Activated CD8-positive, alpha-beta memory T cell treated with anti-CD3 and anti-CD28 coated beads for 1 hour (primary cell): ENCODE results near the gene FSIP1.

Experiments
- DNase-seq, 2 donors: peaks; one replicate each; pipeline ENCODE4 v3.0.0-alpha.2; 2020; ENCODE audit warnings: low read depth in 1 of 2; ENCODE audit errors: extremely low read depth in 1 of 2

Gene FSIP1

GRCh38 chr15:39721893-39722292 is 60.7 kb downstream of the FSIP1 start:
- DNase-seq, result no peak

DNA sequence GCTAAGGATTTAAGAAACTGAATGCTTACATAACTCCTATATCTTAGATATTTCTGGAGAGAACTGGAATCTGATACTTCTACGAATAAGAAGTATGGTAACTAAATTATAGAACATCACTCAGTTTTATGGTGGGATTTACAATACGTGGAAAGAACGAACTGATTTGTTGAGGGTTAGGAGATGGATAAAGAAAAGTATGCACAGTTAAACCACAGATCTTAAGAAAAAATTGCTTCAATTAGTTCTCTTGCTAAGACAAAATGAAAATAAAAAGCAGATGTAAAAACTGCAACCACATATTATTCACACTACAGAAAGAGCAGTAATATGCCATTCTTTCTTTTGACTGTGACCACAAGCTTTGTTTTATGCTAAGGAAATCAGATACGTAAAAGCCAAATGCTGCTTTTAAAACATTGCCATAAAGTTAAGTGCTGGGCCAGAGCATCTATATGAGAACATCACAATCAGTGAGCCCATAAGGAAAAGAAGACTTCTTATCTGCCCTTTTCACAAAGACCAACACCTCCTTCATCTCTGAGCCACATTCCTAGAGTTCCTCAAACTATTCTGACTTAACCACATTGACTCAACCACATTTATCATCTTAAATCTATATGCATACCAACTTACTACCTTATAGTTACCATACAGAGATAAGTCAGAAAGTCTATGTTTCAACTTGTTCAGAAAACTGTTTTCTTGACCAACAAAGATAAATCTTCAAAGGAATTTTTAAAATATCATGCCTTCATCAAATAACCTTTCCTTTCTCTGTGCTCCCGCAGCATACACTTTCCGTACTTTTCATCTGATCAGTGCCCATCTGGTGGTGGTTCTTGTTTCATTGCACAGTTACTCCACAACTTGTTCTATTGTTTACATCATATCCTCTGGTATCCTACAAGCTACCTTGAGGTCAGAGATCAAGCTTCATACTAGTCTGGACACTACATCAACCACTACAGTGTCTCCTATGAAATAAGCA is 61.7 kb downstream of the FSIP1 start:
- no peak for DNase-seq

- DNase-seq, result no peak
These were observed 62.6 kb downstream of the FSIP1 start for GRCh38 chr15:39720081-39720480.

- DNase-seq, result no peak
These were observed 63.5 kb downstream of the FSIP1 start for GRCh38 chr15:39719109-39719508.

- no peak for DNase-seq
These were observed 65.5 kb downstream of the FSIP1 start for GRCh38 chr15:39717134-39717533.

DNA sequence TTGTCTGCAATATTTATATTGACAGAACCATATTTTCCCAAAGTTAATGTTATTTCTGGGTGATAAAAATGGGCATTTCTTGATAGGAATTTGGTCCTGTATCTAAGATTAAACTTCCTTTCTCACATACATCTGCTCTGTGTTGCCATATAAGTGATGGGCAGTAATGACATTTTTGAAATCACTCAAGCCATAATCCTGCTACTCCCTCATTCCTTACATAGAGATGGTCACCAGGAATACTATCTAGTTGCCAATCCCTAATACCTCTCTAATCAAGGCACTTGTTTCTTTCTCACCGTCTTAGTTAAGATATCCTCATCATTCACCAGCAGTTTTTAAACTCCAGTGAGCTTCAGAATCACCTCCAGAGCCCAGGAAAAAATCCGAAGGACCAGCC is 68.4 kb downstream of the FSIP1 start:
- DNase-seq, result no peak

GRCh38 chr15:39713846-39714245 is 68.8 kb downstream of the FSIP1 start:
- no peak for DNase-seq

GRCh38 chr15:39710681-39711080 is 72.0 kb downstream of the FSIP1 start:
- DNase-seq, result no peak

GRCh38 chr15:39709941-39710340 is 72.7 kb downstream of the FSIP1 start:
- DNase-seq, result no peak

GRCh38 chr15:39706206-39706605 is 76.4 kb downstream of the FSIP1 start:
- no peak for DNase-seq

- DNase-seq, result no peak
These were observed 78.0 kb downstream of the FSIP1 start for GRCh38 chr15:39704689-39705088.

DNA sequence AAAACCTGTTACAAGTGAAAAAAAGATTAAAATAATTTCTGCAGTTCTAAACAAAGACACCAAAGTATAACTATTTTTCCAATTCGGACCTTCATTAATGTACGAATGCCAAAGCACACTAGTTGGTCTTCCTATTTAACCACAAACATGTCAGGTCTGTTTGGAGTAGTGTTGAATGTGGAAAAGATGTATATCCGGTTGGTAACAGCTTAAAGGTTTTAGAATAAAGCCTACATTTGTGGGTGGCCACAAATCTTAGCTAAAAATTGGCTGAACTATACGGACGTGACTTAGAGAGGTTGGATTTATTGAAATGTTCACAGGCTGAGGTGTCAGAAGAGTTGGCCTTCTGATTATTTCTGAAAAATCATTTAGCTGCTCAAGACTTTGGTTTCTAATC is 78.4 kb downstream of the FSIP1 start:
- no peak for DNase-seq

GRCh38 chr15:39701988-39702387 is 80.7 kb downstream of the FSIP1 start:
- no peak for DNase-seq

GRCh38 chr15:39700375-39700700 is 82.3 kb downstream of the FSIP1 start:
- DNase-seq, result no peak

DNA sequence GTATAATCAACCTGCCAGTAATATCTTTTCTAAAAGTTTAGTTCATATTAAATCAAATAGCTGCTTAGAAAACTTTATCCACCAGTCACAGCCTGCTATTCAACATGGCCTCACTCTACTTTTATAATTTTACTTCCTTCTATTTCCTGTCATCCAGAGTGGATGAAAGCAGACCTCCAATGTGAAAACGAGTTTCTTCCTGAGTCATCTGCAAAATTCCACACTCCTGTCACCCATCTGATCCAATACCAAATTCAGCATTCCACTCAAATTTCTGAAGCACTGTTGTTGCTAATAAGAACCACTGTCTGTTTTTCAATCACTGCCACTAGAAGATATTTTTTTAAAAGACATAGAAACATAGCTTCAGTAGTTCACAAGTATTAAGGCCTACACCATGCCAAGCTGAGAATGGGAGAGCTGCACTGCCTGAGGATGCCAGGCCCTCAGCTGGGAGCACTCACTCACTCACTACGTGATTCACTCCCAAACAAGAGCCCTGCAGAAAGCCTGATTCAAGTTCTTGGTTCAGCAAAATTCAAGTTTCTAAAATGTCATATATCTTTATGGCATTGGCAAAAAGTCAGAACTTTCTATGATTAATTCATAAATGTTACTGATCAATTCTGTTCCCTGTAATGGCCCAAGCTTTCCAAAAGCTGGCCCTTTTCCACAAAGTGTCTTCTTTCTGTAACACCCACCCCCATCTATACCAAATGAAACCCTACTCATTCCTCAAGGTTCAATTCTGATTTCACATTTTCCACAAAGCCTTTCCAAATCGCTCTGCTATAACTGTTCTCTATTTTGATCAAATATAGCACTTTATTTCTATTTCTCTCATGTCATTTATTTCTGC is 82.9 kb downstream of the FSIP1 start:
- DNase-seq, result no peak

DNA sequence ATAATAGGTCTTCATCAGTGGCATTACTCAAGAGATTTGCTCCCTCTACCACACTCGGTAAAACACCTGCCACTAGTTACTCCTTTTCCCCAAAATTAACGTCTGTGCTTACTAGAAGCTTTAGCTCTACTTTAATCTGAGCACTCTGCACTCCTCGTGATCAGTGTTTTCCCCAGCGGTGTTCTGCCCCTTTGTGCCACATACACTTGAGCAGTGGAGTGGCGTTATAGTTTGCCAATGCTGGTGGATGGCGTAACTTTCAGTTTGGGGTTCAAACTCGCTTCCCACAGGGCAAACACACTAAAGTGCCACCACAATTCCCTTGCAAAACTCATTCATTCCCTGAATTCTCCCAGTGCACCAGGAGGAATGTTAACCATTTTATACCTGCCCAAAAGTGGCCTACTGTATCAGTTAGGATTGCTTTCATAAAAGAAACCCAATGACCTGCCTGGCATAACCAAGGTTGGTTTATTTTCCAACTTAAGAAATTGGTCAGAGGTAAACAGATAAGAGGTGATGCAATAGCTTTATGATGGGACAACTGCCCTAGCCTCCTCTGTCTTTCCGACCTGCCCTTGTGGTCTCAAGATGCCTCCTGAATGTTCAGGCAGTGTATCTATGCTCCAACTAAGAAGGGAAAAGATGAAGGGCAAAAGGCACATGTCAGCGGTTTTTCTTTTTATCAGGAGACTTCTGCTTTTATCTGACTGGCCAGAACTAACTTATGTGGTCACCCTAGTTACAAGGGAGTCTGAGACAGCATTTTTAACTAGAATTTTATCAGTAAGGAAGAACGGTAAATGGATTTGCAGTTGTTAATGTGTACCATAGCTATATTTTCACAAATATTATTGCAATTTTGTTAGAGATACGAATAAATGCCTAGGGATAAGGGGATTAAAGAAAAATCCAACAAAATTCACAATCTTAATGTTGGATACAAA is 83.9 kb downstream of the FSIP1 start:
- no peak for DNase-seq

GRCh38 chr15:39697509-39697908 is 85.1 kb downstream of the FSIP1 start:
- DNase-seq, result no peak

- DNase-seq, result no peak
These were observed 86.8 kb downstream of the FSIP1 start for GRCh38 chr15:39695793-39696192.

- DNase-seq, result no peak
These were observed 90.0 kb downstream of the FSIP1 start for GRCh38 chr15:39692356-39693327.
